GM19099 (cell line): ENCODE results near the gene PAX3.

Experiments used
- POLR2A ChIP-seq: IDR thresholded peaks from 3 replicates; pipeline ENCODE4 v1.6.1; 2011; ENCODE audit warnings: low read depth; ENCODE audit not compliant: insufficient read length; ENCODE audit errors: extremely low read depth

The PAX3 gene

DNA sequence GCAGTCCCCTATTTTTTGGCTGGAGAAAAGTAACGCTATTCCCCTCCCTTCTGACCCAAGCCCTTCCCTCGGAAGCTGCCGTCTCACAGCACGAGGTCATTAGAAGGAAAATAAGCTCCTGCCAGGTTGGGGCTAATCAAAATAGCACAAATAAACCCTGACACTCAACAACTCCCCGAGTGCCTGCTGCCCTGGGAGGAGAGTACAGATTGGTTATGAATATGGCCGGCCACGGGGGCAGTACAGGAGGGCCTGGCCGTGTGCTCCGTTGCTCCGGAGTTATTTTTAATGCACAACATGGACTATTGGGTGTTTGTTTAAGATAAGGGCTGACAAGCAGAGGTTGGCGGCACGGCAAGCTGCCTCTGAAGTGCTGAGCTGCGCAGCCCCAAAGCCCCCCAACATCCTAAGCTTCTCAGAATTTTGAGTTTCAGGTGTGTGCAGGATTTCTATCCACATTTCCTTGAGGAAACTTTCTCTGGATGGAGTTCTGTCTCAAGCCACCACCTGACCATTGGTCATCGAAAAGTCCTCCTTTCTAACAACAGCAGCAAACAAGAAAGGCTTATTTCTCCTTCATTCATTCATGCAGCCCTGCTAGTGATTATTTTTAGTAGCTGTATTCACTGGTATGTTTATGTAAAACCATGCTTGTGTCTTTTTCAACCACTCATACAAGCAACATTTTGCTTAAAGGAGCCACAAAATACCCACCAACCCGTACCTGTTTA, 58.7 kb downstream of the PAX3 start:
- TF ChIP-seq POLR2A = no peak

DNA sequence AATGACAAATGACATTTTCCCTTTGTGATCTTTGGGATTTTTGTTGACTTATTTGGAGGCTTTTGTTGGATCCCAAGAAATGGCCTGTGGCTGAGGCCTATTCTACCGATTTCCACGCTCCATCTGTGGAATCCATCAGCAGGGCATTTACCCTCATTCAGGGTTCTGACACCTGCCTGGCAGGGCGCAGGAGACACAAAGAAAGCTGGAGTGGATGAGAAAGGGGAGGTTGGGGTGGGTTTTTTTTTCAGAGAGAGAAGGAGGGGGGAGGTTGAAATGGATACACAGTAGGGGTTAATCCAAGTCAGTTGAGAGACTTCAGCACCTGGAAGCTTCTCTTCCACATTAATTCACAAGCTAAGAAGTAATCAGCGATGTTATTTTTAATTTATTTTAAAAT, 59.7 kb downstream of the PAX3 start:
- TF ChIP-seq POLR2A = no peak

DNA sequence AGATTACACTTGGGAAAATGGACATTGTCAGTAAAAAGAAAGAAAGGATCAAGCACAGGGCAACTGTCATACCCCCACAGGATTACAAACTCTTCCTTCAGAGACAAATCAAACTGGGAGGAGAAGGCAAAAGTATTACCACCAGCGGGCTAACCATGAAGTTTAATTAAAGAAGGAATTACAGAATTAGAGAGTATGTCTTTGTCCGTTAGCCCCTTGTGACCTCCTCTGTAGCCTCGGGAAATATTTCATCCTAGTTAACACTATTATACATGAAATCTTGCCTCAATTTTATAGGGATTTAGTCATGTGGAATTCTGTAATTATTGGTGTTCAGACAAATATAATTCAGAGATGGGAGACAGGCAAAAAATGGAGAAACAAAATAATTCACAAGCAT, 60.7 kb downstream of the PAX3 start:
- no peak for TF ChIP-seq POLR2A

DNA sequence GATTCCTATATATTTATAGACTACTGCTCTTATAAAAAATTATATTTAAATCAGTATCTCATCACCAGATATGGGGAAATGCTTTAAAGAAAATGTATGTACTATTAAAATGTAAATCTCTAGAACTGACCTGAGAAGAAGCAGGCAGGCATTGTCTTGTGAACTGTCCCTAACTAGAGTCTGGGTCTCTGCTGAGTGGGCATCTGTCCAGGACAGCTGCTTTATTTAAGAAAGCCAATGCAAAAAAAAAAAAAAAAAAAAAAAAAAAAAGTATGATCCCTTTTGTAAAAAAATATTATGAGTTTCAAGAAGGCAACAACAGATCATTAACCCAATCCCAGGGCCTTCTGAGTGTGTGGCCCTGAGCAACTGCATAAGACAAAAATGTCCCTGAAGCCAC, 66.0 kb downstream of the PAX3 start:
- TF ChIP-seq POLR2A = no peak

DNA sequence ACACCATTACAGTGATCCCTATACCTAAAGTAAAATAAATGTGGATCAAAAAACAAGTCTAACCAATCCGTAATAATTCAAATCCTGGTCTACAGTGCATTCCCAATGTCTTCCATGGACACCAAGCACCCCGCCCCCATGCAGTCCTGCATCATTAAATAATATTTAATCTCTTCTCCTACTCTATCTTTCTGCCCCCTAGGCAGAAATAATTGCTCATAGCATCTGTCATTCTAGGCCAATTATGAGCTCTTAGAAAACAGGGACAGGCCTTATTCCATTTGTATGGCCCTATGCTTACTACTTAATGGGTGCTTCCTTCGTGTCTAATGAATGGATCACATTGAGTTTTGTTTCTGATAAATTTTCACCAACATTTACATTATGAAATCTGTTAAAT, 66.4 kb downstream of the PAX3 start:
- TF ChIP-seq POLR2A = no peak

DNA sequence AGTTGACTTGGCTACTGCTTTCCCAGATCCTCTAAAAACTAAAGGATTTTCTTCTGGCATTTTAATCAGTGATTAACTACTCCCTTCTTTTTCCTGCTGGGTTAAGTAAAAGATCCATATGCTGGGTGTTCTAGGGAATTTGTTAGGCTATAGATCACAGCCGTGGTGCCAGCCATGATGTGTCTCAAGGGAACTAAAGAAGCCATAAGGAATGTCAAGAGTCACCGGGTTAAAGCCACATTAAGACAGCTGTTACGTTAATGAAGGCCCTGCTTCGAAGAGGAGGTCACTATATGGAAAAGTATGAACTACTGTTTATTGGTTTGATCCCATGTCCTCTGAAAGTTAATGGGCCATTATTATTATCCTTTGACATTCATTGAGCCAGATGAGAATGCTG, 70.7 kb downstream of the PAX3 start:
- TF ChIP-seq POLR2A = no peak

DNA sequence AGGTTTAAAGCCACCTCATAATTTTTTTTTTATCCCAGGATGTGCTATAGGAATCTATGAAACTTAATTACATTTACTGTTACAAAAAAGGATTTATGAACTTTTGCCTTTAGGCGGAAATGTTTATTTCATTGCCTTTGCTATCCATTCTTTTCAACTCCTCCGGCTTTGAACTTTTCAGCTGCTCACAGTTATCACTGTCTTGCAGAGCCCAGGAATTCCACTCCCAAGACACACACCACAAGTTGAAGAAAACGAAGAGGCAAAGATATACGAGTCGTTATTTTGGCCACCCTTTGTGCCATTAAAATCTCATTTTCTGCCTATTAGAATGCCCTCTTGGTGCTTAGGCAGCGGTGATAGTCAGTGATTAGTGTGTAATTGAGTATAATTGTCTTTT, 80.0 kb downstream of the PAX3 start:
- TF ChIP-seq POLR2A = no peak

DNA sequence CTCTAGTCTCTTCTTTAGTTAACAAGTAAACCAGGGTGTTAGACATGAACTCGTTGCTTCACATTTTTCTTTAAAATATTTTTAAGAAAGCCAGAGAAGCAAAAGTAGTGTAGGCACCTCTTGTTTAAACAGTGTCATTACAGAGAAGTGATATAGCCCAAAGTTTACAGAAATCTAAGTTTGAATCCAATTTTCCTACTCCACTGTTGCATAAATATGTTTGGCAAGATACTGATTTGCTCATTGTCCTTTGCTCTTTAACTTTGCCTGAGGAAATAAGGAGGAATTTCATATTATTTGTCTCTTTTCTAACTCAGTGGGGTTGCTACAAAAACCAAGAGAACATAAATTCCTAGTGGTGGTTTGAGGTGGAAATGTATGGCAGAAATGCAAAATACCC, 81.1 kb downstream of the PAX3 start:
- TF ChIP-seq POLR2A = no peak

DNA sequence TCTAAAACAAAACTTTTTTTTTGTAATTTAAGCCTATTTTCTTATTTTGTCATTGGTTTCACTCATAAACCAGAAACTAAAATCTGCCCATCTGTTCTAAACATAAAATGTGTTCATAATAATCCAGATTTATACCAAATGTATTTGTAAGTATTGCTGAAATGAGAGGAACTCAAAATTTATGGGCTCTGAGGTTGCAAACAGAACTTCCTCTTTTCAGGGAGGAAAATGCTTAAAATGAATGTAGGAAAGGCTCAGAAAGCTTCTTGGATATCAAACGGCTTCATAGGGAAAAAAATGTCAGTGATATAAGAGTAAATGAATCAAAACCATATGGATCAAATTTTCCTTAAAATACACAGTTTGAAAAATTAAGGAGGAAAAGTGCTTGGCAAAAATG, 83.9 kb downstream of the PAX3 start:
- no peak for TF ChIP-seq POLR2A

DNA sequence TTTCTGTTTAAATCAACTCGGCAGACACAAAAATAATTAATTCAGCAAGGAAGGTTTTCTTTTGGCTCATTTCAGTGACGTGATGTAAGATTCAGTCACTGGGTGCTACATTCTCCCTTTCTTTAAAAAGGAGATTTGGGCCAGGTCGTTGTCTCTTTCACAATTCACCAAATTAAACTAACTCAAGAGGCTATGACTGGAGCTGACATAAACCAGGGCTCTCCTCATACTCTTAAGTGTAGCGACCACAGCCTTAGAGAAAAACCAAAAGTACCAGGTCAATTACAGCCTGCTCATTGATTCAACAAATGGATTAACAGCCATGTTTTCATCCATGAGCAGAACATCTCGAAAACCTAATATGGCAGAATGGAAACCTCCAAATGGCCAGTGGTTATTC, 85.7 kb downstream of the PAX3 start:
- no peak for TF ChIP-seq POLR2A

DNA sequence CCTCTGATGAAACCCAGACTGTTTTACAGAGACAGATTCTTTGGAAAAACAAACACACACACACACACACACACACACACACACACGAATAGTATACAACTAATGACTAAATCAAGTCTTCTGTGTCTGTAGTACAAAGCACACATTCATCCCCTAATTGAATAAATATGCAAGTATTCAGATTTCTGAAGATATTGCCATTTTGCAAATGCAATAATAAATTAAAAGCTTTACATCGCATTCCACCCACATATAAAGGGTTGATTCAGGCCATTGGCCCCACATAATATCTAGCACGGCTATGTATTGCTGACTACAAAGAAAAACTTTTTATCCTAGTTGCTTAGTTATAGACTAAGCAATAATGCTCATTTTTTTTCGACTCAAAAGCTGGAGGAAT, 86.2 kb downstream of the PAX3 start:
- TF ChIP-seq POLR2A = no peak

DNA sequence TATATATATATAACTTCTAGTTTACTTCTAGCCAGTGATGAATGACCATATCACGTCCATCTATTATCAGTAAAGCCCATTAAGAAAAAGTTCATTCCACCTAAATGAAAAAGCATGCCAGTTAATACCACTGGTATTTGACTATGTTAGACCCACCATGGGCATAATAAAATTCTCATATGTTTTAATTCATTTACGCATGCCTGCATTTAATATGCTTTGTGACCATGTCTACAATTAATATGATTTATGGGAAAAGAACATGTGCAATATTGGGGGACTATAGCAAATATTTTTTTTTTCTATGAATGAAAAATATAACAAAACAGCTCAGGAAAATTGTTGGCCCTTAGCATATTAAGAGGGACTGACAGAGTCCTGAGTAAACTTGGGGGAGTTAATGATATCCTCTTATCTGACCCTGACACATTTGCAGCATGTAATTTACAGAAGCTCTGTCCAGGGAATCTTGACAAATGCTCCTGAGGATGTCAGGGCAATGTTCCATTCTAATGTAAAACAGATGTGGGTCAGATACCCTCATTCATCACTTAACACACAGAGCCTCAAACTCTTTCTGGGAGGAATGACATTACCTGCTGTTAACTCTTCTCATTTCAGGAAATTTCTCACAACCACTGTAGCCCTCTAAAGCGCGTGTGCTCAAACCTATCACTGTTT, 90.6 kb downstream of the PAX3 start:
- no peak for TF ChIP-seq POLR2A

DNA sequence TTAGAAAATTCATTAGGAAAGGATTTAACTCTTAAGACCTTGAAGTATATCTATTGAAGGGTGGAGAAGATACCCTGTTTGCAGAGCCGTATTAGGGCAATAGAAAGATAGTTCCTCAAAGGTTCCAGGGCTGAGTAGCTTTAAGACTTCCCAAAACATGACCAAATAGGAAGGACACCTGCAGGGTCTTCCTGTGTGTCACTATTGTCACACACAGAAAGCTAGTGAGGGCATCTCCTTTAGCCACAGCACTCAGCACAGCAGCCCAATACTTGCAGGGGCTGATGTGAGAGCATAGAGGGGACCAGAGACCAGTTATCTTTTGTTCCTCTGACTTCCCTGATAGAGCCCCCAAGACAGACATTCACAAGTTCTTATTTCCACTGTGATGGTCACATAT, 93.7 kb downstream of the PAX3 start:
- TF ChIP-seq POLR2A = no peak

DNA sequence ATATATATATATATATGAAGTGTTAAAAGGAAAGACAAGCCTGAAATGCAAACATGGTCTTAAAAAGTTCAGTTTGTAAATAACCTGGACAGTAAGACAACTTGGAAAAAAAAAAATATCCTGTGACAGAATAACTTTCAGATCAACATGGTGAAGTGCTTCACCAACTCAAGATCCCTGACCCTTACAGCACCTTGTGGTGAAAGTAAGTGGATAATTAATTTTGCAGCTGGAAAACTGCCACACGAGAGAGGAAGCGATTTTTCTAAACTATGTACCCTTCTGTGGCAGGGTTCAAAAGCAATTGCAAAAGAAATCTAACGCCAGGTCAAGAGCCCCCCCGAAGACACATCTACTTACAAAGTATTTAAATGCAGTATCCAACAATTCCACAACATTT, 95.8 kb downstream of the PAX3 start:
- TF ChIP-seq POLR2A = no peak

DNA sequence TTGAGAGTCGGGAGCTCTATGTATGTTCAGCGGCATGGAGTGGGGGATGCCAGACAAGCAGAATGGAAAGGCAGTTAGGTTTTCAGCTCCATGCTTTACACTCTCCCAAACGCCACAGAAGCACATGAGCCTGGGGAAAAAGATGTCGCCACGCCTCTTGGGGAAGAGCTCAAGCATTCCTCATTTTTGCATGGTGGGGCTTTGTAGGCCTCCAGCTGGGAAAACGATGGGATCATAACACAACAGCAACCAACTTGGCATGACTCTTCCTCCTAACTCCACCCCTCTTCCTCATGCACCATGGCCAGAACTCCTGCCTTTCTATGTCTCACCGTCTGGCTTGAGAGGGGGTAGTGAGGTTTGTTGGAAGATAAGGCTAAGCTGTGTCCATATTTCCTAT, 102.6 kb downstream of the PAX3 start:
- no peak for TF ChIP-seq POLR2A

DNA sequence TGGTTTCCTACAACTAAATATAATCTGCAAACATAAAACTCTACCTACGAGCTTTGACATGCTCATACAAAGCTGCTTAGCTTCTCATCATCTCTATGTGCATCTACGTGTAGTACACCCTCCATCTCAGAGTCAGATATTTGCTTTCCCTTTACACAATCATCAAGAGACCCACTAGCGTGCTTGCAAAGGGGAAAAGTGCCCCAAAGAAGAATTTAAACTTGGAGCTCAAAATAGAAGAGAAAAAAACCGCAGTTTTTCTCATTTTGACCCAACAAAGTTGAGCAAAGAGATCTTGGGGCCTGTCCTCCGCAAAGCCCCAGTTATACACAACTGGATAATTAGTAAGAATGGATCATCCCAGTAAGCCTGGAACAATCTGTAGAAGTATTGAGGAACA, 104.1 kb downstream of the PAX3 start:
- TF ChIP-seq POLR2A = no peak
